Cerebellar cortex (tissue), 1 donor: ENCODE results near the gene ACAP2.

Experiments used
- DNase-seq: peaks from one replicate; pipeline ENCODE4 v3.0.0-alpha.2; 2015; ENCODE audit warnings: low spot score

Gene ACAP2

GRCh38 chr3:195259475-195260279, 183.1 kb downstream of the ACAP2 start:
- peak; percentile 79 for DNase-seq

GRCh38 chr3:195259154-195259474, 183.7 kb downstream of the ACAP2 start:
- no peak for DNase-seq

GRCh38 chr3:195258449-195259153, 184.2 kb downstream of the ACAP2 start:
- DNase-seq, result no peak

- DNase-seq, result no peak
Measured at GRCh38 chr3:195257454-195258448, 185.1 kb downstream of the ACAP2 start.

- DNase-seq, result no peak
Measured at GRCh38 chr3:195256639-195257453, 186.0 kb downstream of the ACAP2 start.

GRCh38 chr3:195255571-195256501, 187.0 kb downstream of the ACAP2 start:
- no peak for DNase-seq

- no peak for DNase-seq
Measured at GRCh38 chr3:195255176-195255500, 187.7 kb downstream of the ACAP2 start.

- no peak for DNase-seq
Measured at GRCh38 chr3:195254454-195255175, 188.2 kb downstream of the ACAP2 start.

GRCh38 chr3:195253923-195254432, 188.8 kb downstream of the ACAP2 start:
- no peak for DNase-seq

- no peak for DNase-seq
Measured at GRCh38 chr3:195251336-195252065, 191.3 kb downstream of the ACAP2 start.

GRCh38 chr3:195250473-195251251, 192.2 kb downstream of the ACAP2 start:
- no peak for DNase-seq

- no peak for DNase-seq
Measured at GRCh38 chr3:195249858-195250464, 192.9 kb downstream of the ACAP2 start.

- DNase-seq, result no peak
Measured at GRCh38 chr3:195249057-195249770, 193.6 kb downstream of the ACAP2 start.

- DNase-seq, result no peak
Measured at GRCh38 chr3:195248281-195248680, 194.5 kb downstream of the ACAP2 start.

GRCh38 chr3:195247863-195248189, 195.0 kb downstream of the ACAP2 start:
- DNase-seq, result no peak

GRCh38 chr3:195247086-195247862, 195.5 kb downstream of the ACAP2 start:
- no peak for DNase-seq
